OCI-M1 (cell line): ENCODE measurements around the gene METTL9.
"Not testable (repeated sequence)": the region's sequence is repeated elsewhere in the genome, so short reads cannot be mapped to it uniquely, and the experiment has no call there.

ENCODE experiments used
- DNase-seq: peaks from one replicate; lab custom pipeline; 2025; lab: John Stamatoyannopoulos, UW

Gene METTL9

GRCh38 chr16:21574372-21574771 lies 25.0 kb upstream of the METTL9 start:
- no peak for DNase-seq

GRCh38 chr16:21576323-21576722 lies 23.1 kb upstream of the METTL9 start:
- not testable (repeated sequence) for DNase-seq

GRCh38 chr16:21577487-21577886 lies 21.9 kb upstream of the METTL9 start:
- not testable (repeated sequence) for DNase-seq

- DNase-seq = not testable (repeated sequence)
Measured at GRCh38 chr16:21578311-21578710, 21.1 kb upstream of the METTL9 start.

- not testable (repeated sequence) for DNase-seq
Measured at GRCh38 chr16:21580131-21580530, 19.2 kb upstream of the METTL9 start.

GRCh38 chr16:21580807-21581206 lies 18.6 kb upstream of the METTL9 start:
- no peak for DNase-seq

- DNase-seq = no peak
Measured at GRCh38 chr16:21584817-21585216, 14.6 kb upstream of the METTL9 start.

- DNase-seq = not testable (repeated sequence)
Measured at GRCh38 chr16:21588593-21588992, 10.8 kb upstream of the METTL9 start.

- DNase-seq = no peak
Measured at GRCh38 chr16:21589551-21589950, 9.8 kb upstream of the METTL9 start.

GRCh38 chr16:21590287-21590686 lies 9.1 kb upstream of the METTL9 start:
- peak; percentile 40 for DNase-seq

GRCh38 chr16:21590796-21591195 lies 8.6 kb upstream of the METTL9 start:
- no peak for DNase-seq

- DNase-seq = no peak
Measured at GRCh38 chr16:21592191-21592590, 7.2 kb upstream of the METTL9 start.

GRCh38 chr16:21593530-21594289 lies 5.7 kb upstream of the METTL9 start:
- DNase-seq = no peak

GRCh38 chr16:21597561-21598030 lies 1.8 kb upstream of the METTL9 start:
- no peak for DNase-seq

- DNase-seq = no peak
Measured at GRCh38 chr16:21598206-21598605, 1.2 kb upstream of the METTL9 start.

GRCh38 chr16:21598701-21599121 lies 666 bp upstream of the METTL9 start:
- peak; percentile 68 for DNase-seq

GRCh38 chr16:21600031-21600773 lies 825 bp downstream of the METTL9 start:
- peak; percentile 74 for DNase-seq

- DNase-seq = no peak
Measured at GRCh38 chr16:21602785-21603184, 3.4 kb downstream of the METTL9 start.

- DNase-seq = no peak
Measured at GRCh38 chr16:21603928-21604327, 4.6 kb downstream of the METTL9 start.

GRCh38 chr16:21605848-21606247 lies 6.5 kb downstream of the METTL9 start:
- DNase-seq = not testable (repeated sequence)

- peak; percentile 81 for DNase-seq
Measured at GRCh38 chr16:21608639-21609328, 9.4 kb downstream of the METTL9 start.

GRCh38 chr16:21610006-21610544 lies 10.7 kb downstream of the METTL9 start:
- DNase-seq = no peak
